GM21737 (cell line): ENCODE results near the gene PTPRM.

ENCODE experiments used
- ATAC-seq: cut with Tn5 transposase; IDR thresholded peaks from one replicate; pipeline ENCODE4 v1.9.1; 2021; ENCODE audit warnings: mild to moderate bottlenecking, moderate library complexity; ENCODE audit not compliant: unreplicated experiment

The PTPRM gene

GRCh38 chr18:7567474-7568425, 634 bp downstream of the PTPRM start:
- peak; percentile 13 for ATAC-seq

GRCh38 chr18:7568426-7568825, 1.3 kb downstream of the PTPRM start:
- no peak for ATAC-seq

DNA sequence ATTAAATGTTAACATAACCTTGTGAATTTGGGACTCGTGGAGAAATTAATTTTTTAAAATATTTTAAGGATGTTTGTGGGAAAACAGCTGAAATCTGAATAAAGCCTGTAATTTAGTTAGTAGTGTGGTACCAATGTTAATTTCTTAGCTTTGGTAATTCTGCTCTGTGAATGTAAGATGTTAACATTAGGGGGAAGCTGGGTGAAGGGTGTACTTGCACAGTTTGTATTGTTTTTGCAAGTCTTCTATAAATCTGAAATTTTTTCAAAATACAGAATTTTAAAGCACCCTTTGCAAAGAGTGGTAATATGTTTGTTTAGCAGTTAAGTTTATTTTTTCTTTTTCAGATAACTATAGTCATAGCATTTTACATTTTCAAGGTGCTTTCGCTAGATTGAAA, 4.5 kb downstream of the PTPRM start:
- ATAC-seq: no peak

- no peak for ATAC-seq
Measured at GRCh38 chr18:7572822-7573221, 5.7 kb downstream of the PTPRM start.

- no peak for ATAC-seq
Measured at GRCh38 chr18:7575465-7576028, 8.4 kb downstream of the PTPRM start.

DNA sequence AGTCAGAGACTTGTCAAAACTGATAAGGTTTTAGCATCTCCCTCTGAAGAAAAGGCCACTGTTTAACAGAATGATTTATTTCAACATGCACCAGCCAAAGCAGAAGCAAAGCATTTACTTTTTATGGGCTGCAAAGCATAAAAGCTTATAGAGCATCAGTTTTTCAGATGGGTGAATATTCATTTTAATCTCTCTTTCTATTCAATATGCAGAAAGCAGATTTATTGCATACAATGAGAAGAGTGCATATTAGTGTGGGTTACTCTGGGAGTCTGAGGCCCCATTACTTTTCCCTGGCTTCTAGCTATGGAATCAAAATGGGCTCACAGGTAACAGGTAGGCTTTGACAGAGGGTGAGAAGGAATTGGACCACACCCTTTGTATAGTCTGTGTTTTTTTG, 9.0 kb downstream of the PTPRM start:
- no peak for ATAC-seq

DNA sequence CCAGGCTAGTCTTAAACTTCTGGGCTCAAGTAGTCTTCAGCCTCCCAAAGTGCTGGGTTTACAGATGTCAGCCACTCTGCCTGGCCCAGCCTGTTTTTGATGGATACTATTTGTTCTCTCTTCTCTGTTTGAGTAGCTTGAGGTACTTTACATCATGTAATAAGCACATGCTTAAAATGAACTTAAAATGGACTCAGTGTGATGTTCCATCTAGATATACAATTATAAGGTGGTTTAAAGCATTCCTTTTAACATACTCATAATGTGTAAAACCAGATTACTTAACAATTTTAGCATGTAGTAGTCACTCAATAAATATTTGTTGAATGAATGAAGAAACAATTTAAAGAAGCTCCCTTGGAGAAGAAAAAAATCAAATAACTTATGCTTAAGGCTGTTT, 9.6 kb downstream of the PTPRM start:
- no peak for ATAC-seq

GRCh38 chr18:7577706-7578105, 10.6 kb downstream of the PTPRM start:
- no peak for ATAC-seq

- ATAC-seq: no peak
Measured at GRCh38 chr18:7579176-7579917, 12.2 kb downstream of the PTPRM start.

GRCh38 chr18:7579918-7580542, 12.9 kb downstream of the PTPRM start:
- ATAC-seq: no peak

- no peak for ATAC-seq
Measured at GRCh38 chr18:7584646-7585275, 17.6 kb downstream of the PTPRM start.

GRCh38 chr18:7585276-7585670, 18.2 kb downstream of the PTPRM start:
- ATAC-seq: no peak

DNA sequence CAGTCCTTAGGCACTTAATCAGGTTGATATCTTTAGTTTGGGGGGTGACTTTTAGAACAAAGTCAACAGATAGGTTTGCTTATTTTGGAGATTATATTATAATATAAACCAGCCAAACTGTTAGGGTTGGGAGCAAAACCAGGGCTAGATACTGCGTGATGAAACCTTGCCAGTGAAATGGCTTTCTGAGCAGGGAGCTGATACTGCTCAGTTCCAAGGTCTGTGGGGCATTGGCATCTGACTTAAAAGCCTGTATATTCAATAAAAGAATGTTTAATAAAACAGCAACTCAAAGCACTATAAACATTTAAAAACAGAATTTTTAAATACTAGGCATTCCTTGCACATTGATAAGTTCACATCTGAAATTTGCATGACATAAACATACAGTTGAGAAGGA, 19.3 kb downstream of the PTPRM start:
- ATAC-seq: no peak

GRCh38 chr18:7590826-7591560, 23.9 kb downstream of the PTPRM start:
- ATAC-seq: no peak

DNA sequence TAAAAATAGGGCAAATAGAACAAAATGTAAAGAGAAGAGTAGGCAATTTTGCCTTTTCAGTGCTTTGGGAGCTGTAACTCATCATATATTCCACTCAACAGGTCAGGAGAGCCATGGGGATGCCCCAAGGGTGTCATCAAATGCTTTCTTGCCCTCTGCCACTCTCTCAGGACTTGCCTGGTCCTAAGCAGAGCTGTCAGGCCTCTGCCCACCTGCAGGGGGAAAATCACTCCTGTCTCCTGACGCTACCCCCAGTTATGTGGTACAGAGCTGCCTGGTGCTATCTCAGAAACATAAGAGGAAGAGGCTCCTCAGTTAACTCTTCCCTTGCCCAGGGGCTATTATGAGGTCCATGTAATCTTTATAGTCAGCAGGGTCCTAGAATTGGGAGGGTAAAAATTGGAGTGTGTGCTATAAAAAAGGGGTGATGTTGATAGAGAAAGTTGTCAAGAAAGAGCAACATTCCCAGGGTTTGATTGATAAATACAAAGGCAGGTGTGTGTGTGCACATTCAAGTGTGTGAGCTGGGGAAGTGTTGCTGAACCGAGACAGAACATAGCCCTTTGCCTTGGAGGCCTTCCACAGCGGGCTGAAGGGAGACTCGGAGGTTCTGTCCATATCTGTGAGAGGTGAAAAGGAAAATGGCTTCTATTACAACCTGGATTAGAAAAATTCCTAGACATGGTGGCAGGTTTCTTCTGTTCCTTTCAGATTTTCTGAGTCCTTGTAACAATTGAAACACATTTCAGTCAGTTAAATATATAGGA, 25.4 kb downstream of the PTPRM start:
- ATAC-seq: no peak

- ATAC-seq: no peak
Measured at GRCh38 chr18:7593218-7593819, 26.2 kb downstream of the PTPRM start.

DNA sequence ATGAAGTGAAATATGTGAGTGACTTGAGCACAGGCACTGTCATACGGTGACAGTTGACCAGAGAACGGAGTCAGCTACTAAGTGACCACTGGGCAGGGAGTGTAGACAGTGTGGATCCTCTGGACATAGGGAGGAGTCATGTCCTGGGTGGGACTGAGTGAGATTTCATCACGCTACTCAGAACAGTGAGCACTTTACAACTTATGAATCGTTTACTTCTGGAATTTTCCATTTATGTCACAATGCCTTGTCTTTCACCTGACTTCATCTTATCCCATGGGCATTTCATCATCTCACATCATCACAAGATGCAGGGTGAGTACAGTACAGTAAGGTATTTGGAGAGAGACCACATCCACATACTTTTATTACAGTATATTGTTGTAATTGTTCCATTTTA, 29.0 kb downstream of the PTPRM start:
- ATAC-seq: no peak

DNA sequence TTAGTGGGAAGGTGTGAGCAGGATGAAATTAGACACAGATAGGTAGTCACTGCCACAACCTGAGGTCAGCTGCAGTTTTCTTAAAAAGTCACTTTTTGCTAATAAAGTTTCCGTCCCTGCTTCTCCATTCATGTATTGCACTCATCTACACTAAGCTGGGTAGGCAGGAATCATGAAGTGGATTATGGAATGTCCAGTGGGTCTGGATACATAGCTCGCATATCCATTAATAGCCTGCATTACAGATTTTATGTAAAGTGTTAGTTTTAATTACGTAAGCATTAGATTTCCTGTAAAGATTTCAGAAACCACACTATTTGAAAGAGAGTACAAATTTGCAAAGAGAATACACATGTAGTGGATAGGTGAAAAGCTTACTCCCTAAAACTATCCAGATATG, 30.4 kb downstream of the PTPRM start:
- no peak for ATAC-seq
